ENCODE results near the gene PIP5KL1. TPM values are rescaled to one million over a fixed set of nuclear protein-coding genes. Genes with fewer than 3 reads are reported as not detected.

PIP5KL1 gene
- total RNA-seq (2012; rRNA removed) (0.28 and 0.36 TPM in 2 replicates), polyA plus RNA-seq (2012; rRNA removed) (2.7 and 3.6 TPM in 2 replicates), Bru-seq, nascent RNA (percentile 45 among the genes with signal in this experiment), BruChase-seq, experiment 1, labeled RNA remaining after a 6-hour chase (percentile 48 among the genes with signal in this experiment), BruChase-seq, experiment 2, labeled RNA remaining after a 2-hour chase (percentile 57 among the genes with signal in this experiment)
- polyA plus RNA-seq (2012; cell fraction: cytosol; rRNA removed), result 2.5 and 3.4 TPM in 2 replicates
- polyA plus RNA-seq (2012; cell fraction: nucleus; rRNA removed; ENCODE audit: low replicate concordance), result 22.0 and 36.8 TPM in 2 replicates
- long read RNA-seq, partial matches to known transcripts, result 0 of 2 reads
- long read RNA-seq, other reads (novel, unspliced or antisense), result 2 of 2 reads

GRCh38 chr9:127930231-127931091, at the start of gene PIP5KL1:
TSS of gene PIP5KL1 (minus strand) at chr9:127930777. CDS start at chr9:127930752, 25 bp downstream.
- Histone ChIP-seq H3K4me3 (ENCODE audit: insufficient read depth, low read depth, low read length) (peak within 1 kb of the TSS; percentile 60), H3K9me1 (ENCODE audit: insufficient read depth, low read length) (peaks cover 24% of the 10 kb centered on the region), H2BK5ac (ENCODE audit: low read depth, low read length, poor library complexity, severe bottlenecking) (peak within 1 kb of the TSS; percentile 59), H2BK15ac (ENCODE audit: low read depth, low read length) (peak within 1 kb of the TSS; percentile 19; the same call in 1 of the 3 replicates), H3K4ac (ENCODE audit: low read depth, low read length) (peak within 1 kb of the TSS; percentile 57), H2AK5ac (ENCODE audit: low read depth, low read length) (peak within 1 kb of the TSS; percentile 89), H4K20me1 (ENCODE audit: insufficient read depth, low read length) (peaks cover 15% of the 10 kb centered on the region), H2AFZ (replicated peaks; ENCODE audit: low read length, poor library complexity) (peak within 1 kb of the TSS; percentile 92), H3K36me3 (ENCODE audit: control insufficient read depth, insufficient read depth, low read length) (peaks cover 2% of the 10 kb centered on the region), H4K91ac (ENCODE audit: insufficient read depth, low read depth, low read length) (peak within 1 kb of the TSS; percentile 57), H3K23ac (ENCODE audit: low read depth, low read length) (peak within 1 kb of the TSS; percentile 89), H3K9ac (ENCODE audit: low read depth, low read length) (peak within 1 kb of the TSS; percentile 35), H3K56ac (ENCODE audit: extremely low read depth, insufficient read depth, low read length) (no peak within 1 kb of the TSS; the same call in 1 of the 2 replicates), H4K8ac (ENCODE audit: low read depth in 2 of 2, low read length in 2 of 2) (peak within 1 kb of the TSS; percentile 20 to 83; a peak in 3 of 4 replicates), H4K5ac (ENCODE audit: low read depth, low read length) (peak within 1 kb of the TSS; percentile 32), H2BK20ac (ENCODE audit: low read depth, low read length) (0 out of 2 replicates have a peak within 1 kb of the TSS, but pooled peaks have one; percentile 16), H3K79me1 (ENCODE audit: low read depth in 1 of 2, low read length in 2 of 2) (peaks cover 0 to 33% of the 10 kb centered on the region in 2 experiments; a peak in 2 of 4 replicates), H2BK120ac (ENCODE audit: low read depth, low read length) (peak within 1 kb of the TSS; percentile 65), H3K4me2 (ENCODE audit: low read depth, low read length) (peak within 1 kb of the TSS; percentile 85), H3K9me3 (ENCODE audit: control insufficient read depth, insufficient read depth, low read length) (no peaks in the 10 kb centered on the region), H3K27me3 (ENCODE audit: control insufficient read depth, insufficient read depth, low read length) (no peaks in the 10 kb centered on the region), H3K4me1 (ENCODE audit: control insufficient read depth, insufficient read depth, low read length) (peaks cover 8% of the 10 kb centered on the region), H3K14ac (replicated peaks; ENCODE audit: low read depth, low read length) (peak within 1 kb of the TSS; percentile 68), H3K27ac (ENCODE audit: insufficient read depth, low read length) (peak within 1 kb of the TSS; percentile 23), H2AK9ac (replicated peaks; ENCODE audit: low read depth, low read length, poor library complexity) (peak within 1 kb of the TSS; percentile 97), H3K18ac (ENCODE audit: low read depth, low read length) (peak within 1 kb of the TSS; percentile 33)
- WGBS, 2 experiments (ENCODE audit: extremely low coverage in 2 of 2, insufficient read length in 1 of 2), result 1% methylated on average over 30 of the region's 70 CpGs; no CpG with 5 or more reads in 1 of the 2 experiments
- in situ Hi-C loops (cut with MboI; ENCODE audit: low sequenced_read_pairs), result no loop called here
- CTCF ChIA-PET, result no interaction called here
- intact Hi-C loops (cut with micrococcal nuclease), result no loop called here
- dilution Hi-C loops (cut with HindIII; ENCODE audit: low sequenced_read_pairs, unreplicated experiment), result no loop called here
- no peak for TF ChIP-seq NFE2L2 (IDR thresholded peaks at IDR 0.05; ENCODE audit: low read depth, low read length)
- peak; percentile 19; the same call in 1 of the 2 replicates for TF ChIP-seq RFX5 (IDR thresholded peaks at IDR 0.05; ENCODE audit: low read depth, low read length)
- peak; percentile 21 for TF ChIP-seq RCOR1 (IDR thresholded peaks at IDR 0.05; ENCODE audit: insufficient replicate concordance, low read length)
- 0 out of 2 replicates have a peak, but pooled peaks have one; percentile 10 for TF ChIP-seq CTCF (conservative IDR thresholded peaks at IDR 0.05; ENCODE audit: low read depth, low read length)
- peak; percentile 94 for ATAC-seq (ENCODE audit: low read depth)
- POLR2A ChIA-PET (ENCODE audit: unreplicated experiment), result interaction anchor here (0.7 kb wide), 1 partner anchor 38 kb away, joined by 3 read pairs; no protein-coding TSS in a partner anchor
- DNase-seq, result peak; percentile 82
- no TSS peak for BruUV-seq (replicated peaks)

Data from IMR-90 (cell line).